Middle frontal gyrus (tissue), 1 donor: ENCODE results near the gene SNX13.
"Not testable (repeated sequence)": the region's sequence is repeated elsewhere in the genome, so short reads cannot be mapped to it uniquely, and the experiment has no call there.

Experiments used
- DNase-seq: peaks from one replicate; pipeline ENCODE4 v3.0.0-alpha.2; 2015; ENCODE audit warnings: low spot score; ENCODE audit errors: extremely low spot score

The SNX13 gene

GRCh38 chr7:17915796-17916195 lies 24.5 kb downstream of the SNX13 start:
- DNase-seq: no peak

GRCh38 chr7:17915168-17915567 lies 25.1 kb downstream of the SNX13 start:
- DNase-seq: no peak

- no peak for DNase-seq
These were observed 27.0 kb downstream of the SNX13 start for GRCh38 chr7:17913250-17913649.

GRCh38 chr7:17912536-17913235 lies 27.6 kb downstream of the SNX13 start:
- DNase-seq: no peak

GRCh38 chr7:17912050-17912449 lies 28.2 kb downstream of the SNX13 start:
- DNase-seq: no peak

GRCh38 chr7:17910377-17910776 lies 29.9 kb downstream of the SNX13 start:
- no peak for DNase-seq

- DNase-seq: not testable (repeated sequence)
These were observed 31.0 kb downstream of the SNX13 start for GRCh38 chr7:17909310-17909709.

- no peak for DNase-seq
These were observed 33.3 kb downstream of the SNX13 start for GRCh38 chr7:17907014-17907413.

GRCh38 chr7:17903337-17903736 lies 37.0 kb downstream of the SNX13 start:
- DNase-seq: no peak

GRCh38 chr7:17902599-17902998 lies 37.7 kb downstream of the SNX13 start:
- DNase-seq: no peak

- DNase-seq: no peak
These were observed 39.8 kb downstream of the SNX13 start for GRCh38 chr7:17900464-17900863.

GRCh38 chr7:17898111-17898510 lies 42.2 kb downstream of the SNX13 start:
- no peak for DNase-seq

- no peak for DNase-seq
These were observed 53.0 kb downstream of the SNX13 start for GRCh38 chr7:17887286-17887685.

GRCh38 chr7:17882685-17883084 lies 57.6 kb downstream of the SNX13 start:
- no peak for DNase-seq

GRCh38 chr7:17879075-17879661 lies 61.1 kb downstream of the SNX13 start:
- no peak for DNase-seq

- DNase-seq: no peak
These were observed 61.7 kb downstream of the SNX13 start for GRCh38 chr7:17878627-17879026.

GRCh38 chr7:17871815-17872533 lies 68.3 kb downstream of the SNX13 start:
- no peak for DNase-seq

- no peak for DNase-seq
These were observed 69.9 kb downstream of the SNX13 start for GRCh38 chr7:17870406-17870805.

GRCh38 chr7:17863809-17864143 lies 76.5 kb downstream of the SNX13 start:
- no peak for DNase-seq

GRCh38 chr7:17863095-17863808 lies 77.0 kb downstream of the SNX13 start:
- DNase-seq: no peak

- no peak for DNase-seq
These were observed 84.0 kb downstream of the SNX13 start for GRCh38 chr7:17856251-17856650.

GRCh38 chr7:17855202-17855601 lies 85.1 kb downstream of the SNX13 start:
- DNase-seq: no peak
